HUES48 (cell line): ENCODE results near the gene POMT1.

Experiments
- H3K27ac ChIP-seq: one replicate; pipeline ENCODE4 v1.7.0; 2013; ENCODE audit warnings: low read depth, low read length, inconsistent platforms
- H3K27me3 ChIP-seq: 2 replicates; pipeline ENCODE4 v1.6.1; 2013; ENCODE audit warnings: mild to moderate bottlenecking, low read length; ENCODE audit not compliant: control insufficient read depth, insufficient read depth
- H3K36me3 ChIP-seq: 2 replicates; pipeline ENCODE4 v1.6.1; 2013; ENCODE audit warnings: low read length; ENCODE audit not compliant: control insufficient read depth, insufficient read depth
- H3K4me1 ChIP-seq: 2 replicates; pipeline ENCODE4 v1.6.1; 2013; ENCODE audit warnings: mild to moderate bottlenecking, low read length; ENCODE audit not compliant: control insufficient read depth, insufficient read depth
- H3K4me3 ChIP-seq: 2 replicates; pipeline ENCODE4 v1.5.1; 2013; ENCODE audit warnings: mild to moderate bottlenecking, low read depth, low read length
- H3K9ac ChIP-seq: 2 replicates; pipeline ENCODE4 v1.6.1; 2013; ENCODE audit warnings: mild to moderate bottlenecking, low read depth, low read length, moderate library complexity
- H3K9me3 ChIP-seq: 2 replicates; pipeline ENCODE4 v1.6.1; 2013; ENCODE audit warnings: low read length; ENCODE audit not compliant: control insufficient read depth, insufficient read depth

The POMT1 gene

GRCh38 chr9:131520503-131520902 lies 17.8 kb downstream of the POMT1 start:
- Histone ChIP-seq H3K27ac (no peak overlapping the region), H3K36me3 (peaks cover 96% of the 10 kb centered on the region), H3K27me3 (no peaks in the 10 kb centered on the region), H3K9ac (no peak overlapping the region), H3K9me3 (no peaks in the 10 kb centered on the region), H3K4me1 (no peaks in the 10 kb centered on the region), H3K4me3 (no peak overlapping the region)

DNA sequence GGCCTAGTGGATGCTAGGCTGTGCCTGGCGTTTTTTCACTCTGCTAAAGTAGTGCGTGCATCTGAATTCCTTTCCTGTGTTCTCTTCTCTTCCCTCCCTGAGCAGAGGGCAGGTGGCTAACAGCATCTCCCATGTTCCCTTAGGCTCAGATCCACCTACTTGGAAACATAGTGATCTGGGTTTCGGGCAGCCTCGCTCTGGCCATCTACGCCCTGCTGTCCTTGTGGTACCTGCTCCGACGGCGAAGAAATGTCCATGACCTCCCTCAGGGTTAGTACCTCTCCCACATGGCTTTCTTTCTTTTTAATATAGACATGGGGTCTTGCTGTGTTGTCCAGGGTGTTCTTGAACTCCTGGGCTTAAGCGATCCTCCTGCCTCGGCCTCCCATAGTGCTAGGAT lies 18.5 kb downstream of the POMT1 start:
- H3K9ac ChIP-seq = no peak overlapping the region
- peaks cover 96% of the 10 kb centered on the region for H3K36me3 ChIP-seq
- H3K27ac ChIP-seq = no peak overlapping the region
- H3K9me3 ChIP-seq = no peaks in the 10 kb centered on the region
- H3K4me3 ChIP-seq = no peak overlapping the region
- no peaks in the 10 kb centered on the region for H3K27me3 ChIP-seq
- no peaks in the 10 kb centered on the region for H3K4me1 ChIP-seq

- H3K4me1 ChIP-seq = no peaks in the 10 kb centered on the region
- H3K27ac ChIP-seq = no peak overlapping the region
- peaks cover 96% of the 10 kb centered on the region for H3K36me3 ChIP-seq
- H3K9me3 ChIP-seq = no peaks in the 10 kb centered on the region
- H3K4me3 ChIP-seq = no peak overlapping the region
- no peaks in the 10 kb centered on the region for H3K27me3 ChIP-seq
- no peak overlapping the region for H3K9ac ChIP-seq
These were observed 19.1 kb downstream of the POMT1 start for GRCh38 chr9:131521822-131522221.

DNA sequence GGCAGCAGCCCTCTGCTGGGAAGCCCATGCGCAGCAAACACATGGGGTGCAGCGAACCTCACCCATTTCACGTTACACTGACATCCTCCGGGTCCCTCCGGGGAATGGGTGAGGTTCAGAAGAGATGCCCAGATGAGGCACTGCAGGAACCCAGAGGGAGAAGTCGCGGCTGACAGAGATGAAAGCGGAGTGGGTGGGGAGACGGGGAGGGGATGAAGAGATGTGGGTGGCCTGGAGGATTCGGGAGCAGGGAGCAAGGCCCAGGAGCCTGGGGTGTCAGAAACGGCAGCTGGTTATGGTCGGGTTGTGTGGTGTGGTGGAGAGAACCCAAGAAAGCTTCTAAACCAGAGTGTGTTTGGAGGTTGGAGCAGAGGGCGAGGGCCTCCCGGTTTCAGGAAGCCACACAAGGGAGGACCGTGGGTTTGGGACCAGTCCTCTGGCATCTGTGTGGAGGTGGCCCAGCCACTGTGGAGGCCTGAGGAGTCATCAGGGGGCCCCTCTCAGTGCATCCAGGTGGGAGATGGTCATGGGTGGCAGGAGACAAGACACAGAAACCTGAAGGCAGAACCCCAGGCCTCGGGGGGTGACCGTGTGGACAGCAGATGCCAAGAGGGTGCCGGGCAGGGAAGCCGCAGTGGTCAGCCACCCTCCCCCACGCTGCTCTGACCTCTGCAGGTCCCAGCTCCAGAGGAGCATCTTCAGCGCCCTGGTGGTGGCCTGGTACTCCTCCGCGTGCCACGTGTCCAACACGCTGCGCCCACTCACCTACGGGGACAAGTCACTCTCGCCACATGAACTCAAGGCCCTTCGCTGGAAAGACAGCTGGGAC lies 19.8 kb downstream of the POMT1 start:
- Histone ChIP-seq H3K9ac (no peak overlapping the region), H3K4me3 (no peak overlapping the region), H3K27ac (no peak overlapping the region), H3K4me1 (no peaks in the 10 kb centered on the region), H3K27me3 (no peaks in the 10 kb centered on the region), H3K9me3 (no peaks in the 10 kb centered on the region), H3K36me3 (peaks cover 97% of the 10 kb centered on the region)

DNA sequence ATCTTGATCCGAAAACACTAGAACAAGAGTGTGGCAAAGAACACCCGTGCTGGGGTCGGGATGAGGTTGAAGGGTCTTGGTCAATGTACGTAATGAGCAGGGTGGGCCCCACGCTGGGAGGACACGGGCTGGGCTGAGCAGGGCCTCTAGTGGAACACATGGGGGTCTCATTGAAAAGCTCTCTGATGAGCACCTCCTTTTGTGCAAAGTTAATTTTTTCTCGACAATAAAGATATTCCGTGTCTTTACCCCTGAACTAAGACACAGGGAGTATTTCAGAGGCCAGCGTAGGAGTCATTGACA lies 20.3 kb downstream of the POMT1 start:
- Histone ChIP-seq H3K4me3 (no peak overlapping the region), H3K9me3 (no peaks in the 10 kb centered on the region), H3K36me3 (peaks cover 97% of the 10 kb centered on the region), H3K9ac (no peak overlapping the region), H3K27me3 (no peaks in the 10 kb centered on the region), H3K4me1 (no peaks in the 10 kb centered on the region), H3K27ac (no peak overlapping the region)

- no peak overlapping the region for H3K9ac ChIP-seq
- no peaks in the 10 kb centered on the region for H3K27me3 ChIP-seq
- no peak overlapping the region for H3K27ac ChIP-seq
- H3K9me3 ChIP-seq = no peaks in the 10 kb centered on the region
- peaks cover 97% of the 10 kb centered on the region for H3K36me3 ChIP-seq
- no peak overlapping the region for H3K4me3 ChIP-seq
- no peaks in the 10 kb centered on the region for H3K4me1 ChIP-seq
These were observed 21.0 kb downstream of the POMT1 start for GRCh38 chr9:131523451-131524435.

GRCh38 chr9:131524665-131525315 lies 22.1 kb downstream of the POMT1 start:
- Histone ChIP-seq H3K9me3 (no peaks in the 10 kb centered on the region), H3K27ac (no peak overlapping the region), H3K9ac (no peak overlapping the region), H3K36me3 (peaks cover 97% of the 10 kb centered on the region), H3K27me3 (no peaks in the 10 kb centered on the region), H3K4me1 (no peaks in the 10 kb centered on the region), H3K4me3 (no peak overlapping the region)

DNA sequence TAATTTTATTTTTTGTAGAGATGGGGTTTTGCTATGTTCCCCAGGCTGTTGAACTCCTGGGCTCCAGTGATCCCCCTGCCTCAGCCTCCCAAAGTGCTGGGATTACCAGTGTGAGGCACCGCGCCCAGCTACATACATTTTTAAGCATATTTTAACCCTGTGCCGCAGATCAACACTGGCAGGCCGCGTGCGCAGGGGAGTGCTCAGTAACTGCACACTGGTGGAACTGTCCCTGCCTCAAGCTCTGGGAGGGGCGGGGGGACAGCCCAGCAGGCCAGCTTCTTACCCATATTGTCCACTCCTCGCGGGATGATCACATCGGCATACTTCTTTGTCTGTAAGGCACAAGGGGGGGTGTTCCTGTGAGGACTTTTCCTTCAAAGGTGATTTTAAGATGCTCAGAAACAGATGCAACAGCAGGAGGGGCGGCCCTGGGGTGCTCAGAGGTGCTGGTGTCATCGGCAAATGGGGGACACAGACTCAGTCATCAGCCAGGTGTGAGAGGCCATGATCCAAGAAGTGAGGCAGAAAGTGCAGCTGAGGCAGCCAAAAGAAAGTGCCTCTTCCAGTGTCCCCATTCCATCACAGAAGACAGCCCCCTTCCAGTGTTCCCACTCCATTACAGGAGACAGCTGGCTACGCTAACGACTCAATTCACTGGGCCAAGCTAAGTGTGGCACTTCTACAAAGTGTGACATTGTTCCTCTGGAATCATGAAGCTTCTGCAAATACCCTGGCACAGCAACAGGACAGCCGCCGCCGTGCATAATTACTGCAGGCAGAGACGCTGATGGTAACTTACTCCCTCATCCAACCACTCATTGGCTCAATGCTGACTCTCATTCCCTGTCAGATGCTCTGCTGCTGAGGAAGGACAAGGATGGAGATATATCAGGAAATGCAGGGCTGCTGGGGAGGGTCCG lies 23.2 kb downstream of the POMT1 start:
- Histone ChIP-seq H3K27ac (no peak overlapping the region), H3K9ac (no peak overlapping the region), H3K9me3 (no peaks in the 10 kb centered on the region), H3K36me3 (peaks cover 88% of the 10 kb centered on the region), H3K4me3 (no peak overlapping the region), H3K27me3 (no peaks in the 10 kb centered on the region), H3K4me1 (peaks cover 3% of the 10 kb centered on the region; the same call in 1 of the 2 replicates)

DNA sequence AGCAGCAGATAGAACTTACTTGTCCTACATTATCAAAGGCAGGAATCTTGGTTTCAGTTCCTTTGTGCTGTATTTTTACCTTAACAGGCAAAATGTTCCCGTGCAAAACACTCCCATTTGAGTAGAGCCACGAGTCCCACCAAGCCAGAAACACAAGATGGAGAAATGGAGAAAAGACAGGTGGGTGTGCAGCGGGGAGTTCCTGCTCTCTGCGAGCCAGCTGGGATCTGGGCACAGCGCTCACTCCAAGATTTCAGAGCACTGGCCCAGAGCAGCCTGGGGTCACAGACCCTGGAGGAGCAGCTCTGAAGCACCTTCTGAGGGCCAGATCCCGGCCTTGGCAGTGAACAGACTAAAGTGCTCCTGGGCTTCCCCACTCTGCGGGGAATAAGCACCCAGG lies 25.5 kb downstream of the POMT1 start:
- no peak overlapping the region for H3K27ac ChIP-seq
- peaks cover 3% of the 10 kb centered on the region; the same call in 1 of the 2 replicates for H3K4me1 ChIP-seq
- no peaks in the 10 kb centered on the region for H3K27me3 ChIP-seq
- no peaks in the 10 kb centered on the region for H3K9me3 ChIP-seq
- no peak overlapping the region for H3K4me3 ChIP-seq
- H3K36me3 ChIP-seq = peaks cover 66% of the 10 kb centered on the region
- no peak overlapping the region for H3K9ac ChIP-seq

GRCh38 chr9:131528886-131529505 lies 26.3 kb downstream of the POMT1 start:
- Histone ChIP-seq H3K36me3 (peaks cover 58% of the 10 kb centered on the region), H3K4me1 (peaks cover 3% of the 10 kb centered on the region; the same call in 1 of the 2 replicates), H3K9ac (no peak overlapping the region), H3K4me3 (no peak overlapping the region), H3K27ac (no peak overlapping the region), H3K27me3 (no peaks in the 10 kb centered on the region), H3K9me3 (no peaks in the 10 kb centered on the region)
